GM12864 (cell line): ENCODE results near the gene AXIN1.

Experiments used
- DNase-seq: peaks from one replicate; pipeline ENCODE4 v3.0.0-alpha.2; 2011; ENCODE audit warnings: low read depth
- H3K4me3 ChIP-seq: 2 replicates; pipeline ENCODE4 v1.5.1; 2011; ENCODE audit warnings: mild to moderate bottlenecking, low read depth, low read length, control low read depth
- TF ChIP-seq, protein P1 (sequence below): IDR thresholded peaks from 2 replicates; pipeline ENCODE4 v1.5.1; 2011; ENCODE audit warnings: low read depth, mild to moderate bottlenecking, moderate library complexity, low read length, control low read depth, inconsistent platforms; ENCODE audit errors: missing control alignments

AXIN1 gene

DNA sequence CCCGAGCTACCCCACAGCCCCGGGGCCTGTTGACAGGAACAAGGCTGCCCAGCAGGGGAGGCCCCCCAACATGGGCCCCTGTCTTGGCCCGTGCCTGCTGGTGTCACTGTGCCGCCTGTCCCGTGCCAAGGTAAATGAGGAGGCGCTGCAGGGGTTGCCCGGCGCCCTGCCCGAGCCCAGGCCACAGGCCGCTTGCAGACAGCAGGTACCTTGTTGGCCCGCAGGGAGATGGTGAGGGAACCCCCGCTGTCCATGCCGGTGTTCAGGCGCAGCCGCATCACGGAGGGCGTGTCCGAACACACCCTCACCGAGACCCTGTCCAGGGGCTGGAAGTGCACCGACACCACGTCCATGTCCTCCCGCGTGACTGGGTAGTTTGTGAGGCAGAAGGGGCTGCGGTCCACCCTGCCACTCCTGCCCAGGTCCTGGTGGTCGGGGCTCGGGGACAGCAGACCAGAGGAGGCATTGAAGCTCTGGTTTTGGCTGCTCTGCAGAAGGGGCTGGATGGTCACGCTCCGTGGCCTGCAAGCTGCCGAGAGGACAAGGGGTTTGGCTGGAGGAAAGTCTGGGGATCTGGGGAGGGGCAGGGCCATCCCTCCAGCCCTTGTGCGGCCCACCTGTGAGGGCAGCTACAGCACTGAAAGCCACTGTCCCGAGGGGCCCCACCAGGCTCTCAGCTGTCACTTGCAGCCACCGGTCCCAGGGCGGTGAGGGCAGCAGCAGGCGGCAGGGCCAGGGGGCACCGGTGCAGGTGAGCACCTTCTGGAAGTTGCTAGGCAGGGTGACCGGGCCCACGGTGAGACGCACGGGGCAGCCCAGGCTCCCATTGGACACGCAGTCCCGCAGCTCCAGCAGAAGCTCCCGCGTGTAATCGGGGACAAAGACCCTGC is 23.6 kb upstream of the AXIN1 start:
- H3K4me3 ChIP-seq = no peak overlapping the region
- no peak for DNase-seq
- TF ChIP-seq, protein P1, sequence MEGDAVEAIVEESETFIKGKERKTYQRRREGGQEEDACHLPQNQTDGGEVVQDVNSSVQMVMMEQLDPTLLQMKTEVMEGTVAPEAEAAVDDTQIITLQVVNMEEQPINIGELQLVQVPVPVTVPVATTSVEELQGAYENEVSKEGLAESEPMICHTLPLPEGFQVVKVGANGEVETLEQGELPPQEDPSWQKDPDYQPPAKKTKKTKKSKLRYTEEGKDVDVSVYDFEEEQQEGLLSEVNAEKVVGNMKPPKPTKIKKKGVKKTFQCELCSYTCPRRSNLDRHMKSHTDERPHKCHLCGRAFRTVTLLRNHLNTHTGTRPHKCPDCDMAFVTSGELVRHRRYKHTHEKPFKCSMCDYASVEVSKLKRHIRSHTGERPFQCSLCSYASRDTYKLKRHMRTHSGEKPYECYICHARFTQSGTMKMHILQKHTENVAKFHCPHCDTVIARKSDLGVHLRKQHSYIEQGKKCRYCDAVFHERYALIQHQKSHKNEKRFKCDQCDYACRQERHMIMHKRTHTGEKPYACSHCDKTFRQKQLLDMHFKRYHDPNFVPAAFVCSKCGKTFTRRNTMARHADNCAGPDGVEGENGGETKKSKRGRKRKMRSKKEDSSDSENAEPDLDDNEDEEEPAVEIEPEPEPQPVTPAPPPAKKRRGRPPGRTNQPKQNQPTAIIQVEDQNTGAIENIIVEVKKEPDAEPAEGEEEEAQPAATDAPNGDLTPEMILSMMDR = no peak

DNA sequence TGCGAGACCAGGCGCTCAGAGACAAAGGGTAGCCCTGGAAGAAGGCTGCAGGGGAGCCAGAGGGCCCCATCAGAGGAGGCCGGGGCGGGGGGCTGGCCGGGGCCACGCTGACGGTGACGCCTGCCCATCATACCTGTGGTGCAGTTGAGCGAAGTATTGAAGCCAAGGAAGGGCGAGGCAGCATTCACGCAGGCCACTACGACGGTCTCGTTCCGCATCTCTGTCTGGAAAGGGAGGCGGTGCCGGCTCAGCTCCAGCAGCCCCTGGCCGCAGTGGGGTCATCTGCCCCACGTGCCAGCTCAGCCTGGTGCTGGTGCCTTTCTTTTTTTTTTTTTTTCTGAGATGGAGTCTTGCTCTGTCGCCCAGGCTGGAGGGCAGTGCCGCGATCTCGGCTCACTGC is 22.7 kb upstream of the AXIN1 start:
- DNase-seq = no peak
- TF ChIP-seq, protein P1 = no peak
- H3K4me3 ChIP-seq = no peak overlapping the region

DNA sequence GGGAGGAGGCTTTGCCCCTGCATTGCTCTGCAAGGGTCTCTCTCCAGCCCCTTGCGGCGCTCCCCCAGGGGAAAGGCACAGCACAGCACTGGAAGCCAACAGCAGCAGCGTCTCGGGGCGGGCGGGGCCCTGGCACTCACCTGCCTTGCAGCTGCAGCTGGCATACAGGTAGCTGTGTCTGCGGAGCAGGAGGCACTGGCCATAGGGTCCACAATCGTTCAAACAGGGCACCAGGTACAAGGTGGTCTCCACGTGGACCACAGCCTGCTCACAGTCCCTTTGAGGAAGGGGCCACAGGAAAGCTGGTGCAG is 22.0 kb upstream of the AXIN1 start:
- no peak overlapping the region for H3K4me3 ChIP-seq
- no peak for DNase-seq
- TF ChIP-seq, protein P1 = no peak

DNA sequence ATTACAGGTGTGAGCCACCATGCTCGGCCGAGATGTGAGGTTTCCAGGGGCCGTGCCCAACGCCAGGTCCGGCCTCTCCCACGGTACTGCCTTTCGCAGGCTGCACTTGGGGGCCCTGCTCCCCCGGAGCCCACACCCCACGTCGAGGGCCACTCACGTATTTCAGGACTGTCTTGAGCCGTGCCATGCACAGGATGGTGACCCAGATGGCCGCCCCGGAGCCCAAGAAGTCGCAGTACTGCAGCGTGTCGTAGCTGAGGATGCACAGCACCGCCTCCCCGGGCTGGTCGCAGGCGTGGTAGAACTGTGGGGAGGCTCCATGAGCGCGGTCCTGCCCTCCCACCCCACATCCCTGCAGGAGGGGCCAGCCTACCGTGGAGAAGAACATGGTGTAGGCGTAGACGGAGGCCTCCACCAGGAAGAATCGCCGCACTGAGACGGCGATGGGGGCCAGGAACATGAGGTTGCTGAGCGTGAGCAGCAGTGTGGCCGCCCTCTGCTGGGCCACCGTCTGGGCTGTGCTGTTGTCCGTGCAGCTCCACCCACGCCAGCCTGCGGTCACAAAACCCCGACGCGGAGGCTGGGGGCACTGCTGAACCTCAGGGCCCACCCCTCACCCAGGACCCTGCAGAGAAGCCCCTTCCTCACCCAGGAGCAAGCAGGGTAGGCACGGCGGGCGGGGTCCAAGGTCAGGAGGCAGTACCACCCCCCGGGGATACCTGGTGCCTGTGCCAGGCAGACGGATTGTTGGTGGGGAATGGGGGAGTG is 21.5 kb upstream of the AXIN1 start:
- no peak for DNase-seq
- TF ChIP-seq, protein P1 = no peak
- no peak overlapping the region for H3K4me3 ChIP-seq

DNA sequence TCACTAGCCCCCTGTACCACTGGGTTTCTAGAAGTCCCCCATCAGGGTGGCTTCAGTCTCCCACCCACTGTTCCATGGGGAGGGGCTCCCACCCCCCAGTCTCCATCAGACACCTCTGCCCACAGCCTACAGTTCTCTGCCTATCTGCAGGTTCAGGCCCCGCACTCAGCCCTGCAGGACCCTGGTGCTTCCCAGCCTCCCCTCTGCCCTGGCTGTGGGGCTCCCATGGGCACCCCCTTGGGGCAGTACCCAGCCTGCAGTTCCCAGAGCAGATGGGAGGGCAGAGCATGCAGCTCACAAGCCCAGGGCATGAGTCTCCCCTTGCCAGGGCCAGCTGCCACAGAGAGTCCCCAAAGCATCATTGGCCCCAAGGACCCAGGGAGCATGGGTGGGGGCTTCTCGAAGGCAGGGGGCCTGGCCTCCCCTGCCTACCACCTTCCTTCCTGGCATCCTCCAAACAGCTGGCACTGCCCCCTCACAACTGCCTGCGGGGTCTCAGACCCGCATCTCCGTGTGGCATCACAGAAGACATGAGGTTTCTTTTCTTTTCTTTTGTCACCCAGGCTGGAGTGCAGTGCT is 20.6 kb upstream of the AXIN1 start:
- no peak overlapping the region for H3K4me3 ChIP-seq
- DNase-seq = no peak
- TF ChIP-seq, protein P1 = no peak

DNA sequence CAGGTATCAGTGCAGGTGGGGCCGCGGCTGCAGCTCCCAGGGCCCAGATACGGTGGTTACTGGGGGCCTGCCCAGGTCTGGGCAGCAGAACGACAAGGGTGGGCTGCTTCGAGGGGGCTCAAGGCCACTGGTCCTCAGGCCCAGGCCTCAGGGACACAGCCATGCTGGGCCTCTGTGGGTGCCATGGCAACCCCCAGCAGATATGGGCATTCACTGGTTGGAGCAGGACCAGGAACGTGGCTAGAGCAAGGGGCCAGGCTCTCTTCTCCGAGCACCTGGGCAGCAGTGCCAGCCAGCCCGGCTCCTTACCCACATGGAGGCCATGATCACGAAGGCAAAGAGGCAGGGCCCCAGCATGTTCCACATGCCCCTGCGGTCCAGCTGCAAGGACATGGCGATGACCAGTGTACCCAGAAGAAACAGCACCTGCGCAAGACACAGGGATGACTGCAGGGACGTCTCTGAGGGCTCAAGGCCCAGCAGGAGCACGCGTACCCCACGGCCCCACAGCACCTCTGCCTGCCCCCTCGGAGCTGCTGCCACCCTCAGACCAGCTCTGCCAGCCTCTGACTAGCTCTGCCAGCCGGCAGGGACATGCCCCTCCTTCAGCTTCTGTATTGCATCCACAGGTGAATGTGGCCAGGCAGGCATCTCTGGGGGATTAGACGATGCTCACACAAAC is 19.9 kb upstream of the AXIN1 start:
- DNase-seq = no peak

More for the DNA sequence above, 19.9 kb upstream of the AXIN1 start:
- TF ChIP-seq, protein P1 = no peak
- H3K4me3 ChIP-seq = no peak overlapping the region
